Kidney (tissue), 14 donors: Measurements from ENCODE around the gene DPP6. TPM values are rescaled to one million over a fixed set of nuclear protein-coding genes. Genes with fewer than 3 reads are reported as not detected.

ENCODE experiments used
- DNase-seq, 5 donors: peaks; one replicate each; pipeline ENCODE4 v3.0.0-alpha.2; 2013 to 2020
- FAIRE-seq: peaks from 2 replicates; lab custom pipeline; 2012; peaks lifted over from hg19 to GRCh38; lab: Jason Lieb, UNC
- H3K27ac ChIP-seq, 2 donors: one replicate each; pipeline ENCODE4 v1.7.0; 2013; ENCODE audit warnings: low read depth in 2 of 2, low read length in 2 of 2, inconsistent platforms in 1 of 2
- H3K27me3 ChIP-seq: one replicate; pipeline ENCODE4 v1.7.1; 2013; ENCODE audit warnings: low read length, inconsistent platforms; ENCODE audit not compliant: control insufficient read depth, insufficient read depth
- H3K36me3 ChIP-seq, 3 donors: one replicate each; pipeline versions ENCODE4 v1.7.0 to v1.7.1; 2013; ENCODE audit warnings: low read length in 3 of 3, control low read depth in 1 of 3, inconsistent platforms in 1 of 3; ENCODE audit not compliant: insufficient read depth in 3 of 3, control insufficient read depth in 2 of 3
- H3K4me1 ChIP-seq, 3 donors: one replicate each; pipeline versions ENCODE4 v1.7.0 to v1.7.1; 2013; ENCODE audit warnings: low read length in 3 of 3, inconsistent platforms in 1 of 3, low read depth in 1 of 3; ENCODE audit not compliant: control insufficient read depth in 2 of 3, insufficient read depth in 2 of 3
- H3K4me3 ChIP-seq, 3 donors: one replicate each; pipeline versions ENCODE4 v1.7.0 to v1.8.1; 2013; ENCODE audit warnings: low read length in 3 of 3, control low read depth in 1 of 3, inconsistent platforms in 1 of 3
- H3K9ac ChIP-seq, 3 donors: one replicate each; pipeline versions ENCODE4 v1.7.0 to v1.7.1; 2013; ENCODE audit warnings: low read length in 3 of 3, control low read depth in 1 of 3, inconsistent platforms in 1 of 3
- H3K9me3 ChIP-seq, 3 donors: one replicate each; pipeline versions ENCODE4 v1.7.0 to v1.7.1; 2013; ENCODE audit warnings: low read length in 3 of 3, control low read depth in 1 of 3, inconsistent platforms in 1 of 3; ENCODE audit not compliant: control insufficient read depth in 2 of 3, insufficient read depth in 1 of 3
- CTCF ChIP-seq: IDR thresholded peaks from 3 replicates; pipeline ENCODE4 v1.5.1; 2012; ENCODE audit warnings: mild to moderate bottlenecking, moderate library complexity, borderline replicate concordance; ENCODE audit not compliant: insufficient read depth; ENCODE audit errors: extremely low read depth
- intact Hi-C: fragments of 100-400 bp; cut with DNase I; formaldehyde crosslinking; loops from one replicate; pipeline ENCODE4 v1.11.1; 2022
- polyA plus RNA-seq: library from polyadenylated mRNA; stranded (reverse); fragments of 350-450 nt; fragmentation: Illumina TruSeq; extraction: RNeasy Lipid Tissue Mini Kit (QIAGEN cat#74804); gene quantifications from one replicate; pipeline ENCODE4 v1.2.3, GENCODE V29; 2014; ENCODE audit warnings: low read depth, low replicate concordance; ENCODE audit not compliant: insufficient read depth
- total RNA-seq: library from RNA; stranded (reverse); fragmentation: NEBNext Ultra II Directional; extraction: Animal tissue kit (Norgen Biotek cat#: 25700); gene quantifications from one replicate; pipeline ENCODE4 v1.2.1, GENCODE V29; 2021
- donor health status: control.
- donor health status: control.
- donor health status: control.
- donor health status: control.
- donor health status: control.
- donor health status: DM: yes; HTN: yes; CAD: no.
- donor health status: Normal renal cell carcinoma (clear cell type).

The DPP6 gene
- total and polyA plus RNA-seq, 2 donors from 2014 or later, result 1.8 to 6.9 TPM

GRCh38 chr7:154769527-154769926 is 717.3 kb downstream of the DPP6 start:
- Histone ChIP-seq H3K9me3 (peaks cover 0 to 3% (median 0%) of the 10 kb centered on the region in 3 donors), H3K9ac (no peak overlapping the region), H3K27me3 (no peaks in the 10 kb centered on the region), H3K4me3 (no peak overlapping the region), H3K4me1 (no peaks in the 10 kb centered on the region), H3K36me3 (no peaks in the 10 kb centered on the region), H3K27ac (no peak overlapping the region)
- no peak for TF ChIP-seq CTCF
- DNase-seq (no peak), FAIRE-seq (no peak)
- intact Hi-C loops, result no loop called here

GRCh38 chr7:154770361-154770760 is 718.2 kb downstream of the DPP6 start:
- H3K36me3 ChIP-seq, result no peaks in the 10 kb centered on the region
- no peak for FAIRE-seq

GRCh38 chr7:154770962-154771361 is 718.8 kb downstream of the DPP6 start:
- no peaks in the 10 kb centered on the region for H3K27me3 ChIP-seq
- H3K4me3 ChIP-seq, result no peak overlapping the region
- intact Hi-C loops, result no loop called here
- peaks cover 0 to 3% (median 0%) of the 10 kb centered on the region in 3 donors for H3K9me3 ChIP-seq
- FAIRE-seq (no peak), DNase-seq (no peak)
- H3K9ac ChIP-seq, result no peak overlapping the region
- no peaks in the 10 kb centered on the region for H3K4me1 ChIP-seq
- H3K36me3 ChIP-seq, result no peaks in the 10 kb centered on the region
- TF ChIP-seq CTCF, result no peak
- H3K27ac ChIP-seq, result no peak overlapping the region

More at GRCh38 chr7:154770361-154770760, 718.2 kb downstream of the DPP6 start:
- Histone ChIP-seq H3K4me3 (no peak overlapping the region), H3K4me1 (no peaks in the 10 kb centered on the region), H3K9me3 (peaks cover 0 to 3% (median 0%) of the 10 kb centered on the region in 3 donors), H3K27ac (no peak overlapping the region), H3K27me3 (no peaks in the 10 kb centered on the region), H3K9ac (no peak overlapping the region)
- TF ChIP-seq CTCF, result no peak
- intact Hi-C loops, result no loop called here
- no peak for DNase-seq

- intact Hi-C loops, result no loop called here
- FAIRE-seq, result no peak
- H3K9me3 ChIP-seq, result peaks cover 0 to 3% (median 0%) of the 10 kb centered on the region in 3 donors
These were observed 722.2 kb downstream of the DPP6 start for GRCh38 chr7:154774303-154774969.

More at GRCh38 chr7:154774303-154774969, 722.2 kb downstream of the DPP6 start:
- H3K4me1 ChIP-seq, result no peaks in the 10 kb centered on the region
- no peak overlapping the region for H3K27ac ChIP-seq
- DNase-seq, result no peak
- H3K36me3 ChIP-seq, result no peaks in the 10 kb centered on the region
- H3K9ac ChIP-seq, result no peak overlapping the region
- no peak overlapping the region for H3K4me3 ChIP-seq
- TF ChIP-seq CTCF, result no peak
- no peaks in the 10 kb centered on the region for H3K27me3 ChIP-seq
